ENCODE data around the gene CACFD1. TPM values are rescaled to one million over a fixed set of nuclear protein-coding genes. Genes with fewer than 3 reads are reported as not detected.

Gene CACFD1
- polyA plus RNA-seq, 4 donors = 16.6 to 36.6 (median 28.5) TPM

- DNase-seq (ENCODE audit: low read depth in 4 of 4, low spot score in 3 of 4) = no peak
Measured at GRCh38 chr9:133477461-133477860, 17.7 kb downstream of the CACFD1 start.

- no peak for DNase-seq (ENCODE audit: low read depth in 4 of 4, low spot score in 3 of 4)
Measured at GRCh38 chr9:133477992-133478850, 18.4 kb downstream of the CACFD1 start.

- peak in 1 of 4 donors; percentile 47 for DNase-seq (ENCODE audit: low read depth in 4 of 4, low spot score in 3 of 4)
Measured at GRCh38 chr9:133478851-133479711, 19.3 kb downstream of the CACFD1 start, which contains the start of gene SLC2A6. Gene SLC2A6, minus strand, starts transcription at chr9:133479099. Its CDS starts 40 bp downstream, at chr9:133479059.

- no peak for DNase-seq (ENCODE audit: low read depth in 4 of 4, low spot score in 3 of 4)
Measured at GRCh38 chr9:133483611-133484010, 23.8 kb downstream of the CACFD1 start.

- DNase-seq (ENCODE audit: low read depth in 4 of 4, low spot score in 3 of 4) = no peak
Measured at GRCh38 chr9:133484671-133485437, 25.1 kb downstream of the CACFD1 start.

GRCh38 chr9:133485531-133486260 is 25.9 kb downstream of the CACFD1 start:
- no peak for DNase-seq (ENCODE audit: low read depth in 4 of 4, low spot score in 3 of 4)

- no peak for DNase-seq (ENCODE audit: low read depth in 4 of 4, low spot score in 3 of 4)
Measured at GRCh38 chr9:133487331-133487725, 27.6 kb downstream of the CACFD1 start.

GRCh38 chr9:133488686-133489252 is 29.0 kb downstream of the CACFD1 start:
- DNase-seq (ENCODE audit: low read depth in 4 of 4, low spot score in 3 of 4) = no peak

- no peak for DNase-seq (ENCODE audit: low read depth in 4 of 4, low spot score in 3 of 4)
Measured at GRCh38 chr9:133489253-133490190, 29.7 kb downstream of the CACFD1 start.

- DNase-seq (ENCODE audit: low read depth in 4 of 4, low spot score in 3 of 4) = no peak
Measured at GRCh38 chr9:133490201-133490681, 30.5 kb downstream of the CACFD1 start.

- no peak for DNase-seq (ENCODE audit: low read depth in 4 of 4, low spot score in 3 of 4)
Measured at GRCh38 chr9:133490865-133491655, 31.3 kb downstream of the CACFD1 start.

- DNase-seq (ENCODE audit: low read depth in 4 of 4, low spot score in 3 of 4) = no peak
Measured at GRCh38 chr9:133491656-133491925, 31.8 kb downstream of the CACFD1 start.

GRCh38 chr9:133492061-133493021 is 32.6 kb downstream of the CACFD1 start:
- no peak for DNase-seq (ENCODE audit: low read depth in 4 of 4, low spot score in 3 of 4)

GRCh38 chr9:133493428-133493827 is 33.6 kb downstream of the CACFD1 start:
- DNase-seq (ENCODE audit: low read depth in 4 of 4, low spot score in 3 of 4) = no peak

GRCh38 chr9:133493845-133494540 is 34.2 kb downstream of the CACFD1 start:
- DNase-seq (ENCODE audit: low read depth in 4 of 4, low spot score in 3 of 4) = no peak

Data from left renal pelvis (tissue), 4 donors.